GM21786 (cell line): ENCODE data around the gene FAM156B.
"Not testable (repeated sequence)": the region's sequence is repeated elsewhere in the genome, so short reads cannot be mapped to it uniquely, and the experiment has no call there.

Source experiments
- ATAC-seq: cut with Tn5 transposase; IDR thresholded peaks from one replicate; pipeline ENCODE4 v1.9.1; 2021; ENCODE audit not compliant: unreplicated experiment

FAM156B gene

GRCh38 chrX:52923781-52924241 lies 26.7 kb downstream of the FAM156B start:
- ATAC-seq, result peak; percentile 54

DNA sequence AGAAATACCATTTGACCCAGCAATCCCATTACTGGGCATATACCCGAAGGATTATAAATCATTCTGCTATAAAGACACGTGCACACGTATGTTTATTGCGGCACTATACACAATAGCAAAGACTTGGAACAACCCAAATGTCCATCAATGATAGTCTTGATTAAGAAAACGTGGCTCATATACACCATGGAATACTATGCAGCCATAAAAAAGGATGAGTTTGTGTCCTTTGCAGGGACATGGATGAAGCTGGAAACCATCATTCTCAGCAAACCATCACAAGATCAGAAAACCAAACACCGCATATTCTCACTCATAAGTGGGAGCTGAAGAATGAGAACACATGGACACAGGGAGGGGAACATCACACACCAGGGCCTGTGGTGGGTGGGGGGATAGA lies 33.1 kb downstream of the FAM156B start:
- ATAC-seq, result not testable (repeated sequence)

DNA sequence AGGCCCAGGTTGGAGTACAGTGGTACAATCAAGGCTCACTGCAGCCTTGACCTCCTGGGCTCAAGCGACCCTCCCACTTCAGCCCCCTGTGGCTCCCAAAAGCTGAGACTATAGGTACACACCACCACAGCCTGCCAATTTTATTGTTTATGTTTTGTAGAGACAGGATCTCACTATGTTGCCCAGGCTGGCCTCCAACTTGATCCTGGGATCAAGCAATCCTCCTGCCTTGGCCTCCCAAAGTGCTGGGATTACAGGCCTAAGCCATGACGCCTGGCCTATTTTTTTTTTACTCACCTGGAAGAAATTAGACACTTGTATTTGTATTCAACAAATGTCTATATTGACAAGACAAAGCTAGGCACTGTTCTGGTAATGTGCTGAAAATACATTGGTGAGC lies 36.1 kb downstream of the FAM156B start:
- ATAC-seq, result no peak

- no peak for ATAC-seq
Observed at GRCh38 chrX:52933976-52934703, 37.0 kb downstream of the FAM156B start.

DNA sequence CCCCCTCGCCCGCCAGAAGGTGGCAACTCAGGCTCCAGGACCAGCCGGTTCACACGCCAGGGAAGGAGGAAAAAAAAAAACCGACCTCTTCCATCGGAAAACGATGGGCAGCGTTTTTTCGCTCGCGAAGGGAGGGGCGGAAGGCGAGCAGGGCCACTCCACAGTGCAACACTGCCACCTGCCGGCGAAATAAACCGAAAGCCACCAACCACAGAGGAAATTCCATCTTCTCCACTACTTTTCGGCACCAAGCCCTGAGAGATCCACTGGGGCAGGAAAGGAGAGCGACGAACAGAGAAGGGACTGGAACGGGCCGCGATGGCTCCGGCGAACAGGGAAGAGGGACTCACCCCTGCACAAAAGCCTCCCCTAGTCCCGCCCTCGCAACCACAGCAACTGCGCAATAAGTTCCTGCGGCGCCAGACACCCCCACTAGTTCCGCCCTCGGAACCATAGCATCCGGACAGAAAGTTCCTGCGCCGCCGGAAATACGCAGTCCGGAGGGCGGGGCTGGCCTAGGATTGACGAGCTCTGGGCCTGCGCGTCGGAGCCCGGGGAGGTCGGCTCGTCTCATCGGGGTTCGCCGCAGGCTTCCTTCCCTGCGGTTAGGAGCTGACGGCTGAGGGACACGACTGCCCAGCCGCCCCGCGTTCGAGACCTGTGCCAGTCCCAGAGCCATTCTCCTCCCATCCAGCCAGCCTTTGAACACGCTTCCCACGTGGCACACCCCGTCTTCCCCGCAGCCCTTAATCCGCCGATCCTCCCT lies 37.8 kb downstream of the FAM156B start:
- peak; percentile 90 for ATAC-seq

- not testable (repeated sequence) for ATAC-seq
Observed at GRCh38 chrX:52935470-52935784, 38.3 kb downstream of the FAM156B start.

DNA sequence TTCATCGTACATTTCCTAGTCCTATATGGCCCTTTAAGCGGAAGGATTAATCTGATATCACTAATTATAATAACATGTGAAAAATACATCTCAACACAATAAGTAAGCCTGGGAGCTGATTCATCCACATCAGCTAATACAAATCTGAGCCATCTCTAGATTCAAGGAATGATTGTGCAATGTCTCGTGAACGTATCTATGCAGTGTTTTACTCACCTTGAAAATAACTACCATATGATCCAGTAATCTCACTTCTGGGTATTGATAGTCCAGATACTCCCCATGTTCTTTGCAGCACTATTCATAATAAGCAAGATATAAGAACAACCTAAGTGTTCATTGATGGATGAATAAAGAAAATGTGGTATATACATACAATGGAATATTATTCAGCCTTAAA lies 43.6 kb downstream of the FAM156B start:
- not testable (repeated sequence) for ATAC-seq

DNA sequence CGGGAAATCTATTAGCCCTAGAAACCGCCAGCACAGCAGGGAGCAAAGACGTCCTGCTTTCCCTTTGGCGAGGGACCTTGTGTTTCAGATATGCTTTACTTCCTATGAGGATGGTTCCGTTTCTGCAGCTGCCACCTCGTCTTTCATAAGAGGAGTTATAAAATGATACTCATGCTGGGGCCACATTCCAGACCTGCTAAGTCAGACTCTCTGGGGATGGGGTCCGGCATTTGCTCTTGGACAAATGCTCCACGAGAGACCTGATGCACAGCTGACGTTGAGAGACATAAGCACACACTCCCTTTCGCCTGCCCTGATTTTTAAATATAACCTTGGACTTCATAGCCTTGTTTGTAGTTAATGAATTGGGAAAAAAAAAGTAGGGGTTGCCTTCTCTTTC lies 44.6 kb downstream of the FAM156B start:
- ATAC-seq, result not testable (repeated sequence)

DNA sequence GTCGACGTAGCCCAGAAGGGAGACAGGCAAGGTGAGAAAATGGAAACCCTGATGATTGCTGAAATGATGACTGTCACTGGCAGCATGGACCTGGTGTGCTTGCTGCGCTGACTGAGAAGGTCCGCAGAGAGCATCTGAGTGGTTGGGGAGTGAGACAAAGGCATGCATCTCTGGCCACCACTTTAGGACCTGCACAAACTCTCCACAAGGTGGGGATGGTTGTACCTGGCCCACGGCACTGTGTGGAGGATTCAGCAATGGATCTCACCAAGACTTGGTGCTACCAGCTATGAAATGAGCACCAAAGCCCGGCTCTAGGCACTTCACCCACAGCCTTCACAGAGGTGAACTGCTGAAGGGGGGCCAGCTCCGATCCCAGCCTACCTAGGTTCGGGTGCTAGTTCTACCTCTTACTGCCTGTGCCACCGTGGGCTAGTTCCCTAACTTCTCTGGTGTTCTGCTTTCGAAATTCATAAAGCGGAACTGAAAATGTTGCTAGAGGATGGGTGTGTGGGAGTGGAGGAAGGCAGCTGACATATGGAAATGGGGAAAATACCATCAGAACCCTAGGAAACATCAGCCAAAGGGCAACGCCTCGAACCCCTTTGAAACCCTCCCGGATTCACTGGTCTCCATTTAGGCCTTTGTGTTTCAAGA lies 48.8 kb downstream of the FAM156B start:
- ATAC-seq, result not testable (repeated sequence)

DNA sequence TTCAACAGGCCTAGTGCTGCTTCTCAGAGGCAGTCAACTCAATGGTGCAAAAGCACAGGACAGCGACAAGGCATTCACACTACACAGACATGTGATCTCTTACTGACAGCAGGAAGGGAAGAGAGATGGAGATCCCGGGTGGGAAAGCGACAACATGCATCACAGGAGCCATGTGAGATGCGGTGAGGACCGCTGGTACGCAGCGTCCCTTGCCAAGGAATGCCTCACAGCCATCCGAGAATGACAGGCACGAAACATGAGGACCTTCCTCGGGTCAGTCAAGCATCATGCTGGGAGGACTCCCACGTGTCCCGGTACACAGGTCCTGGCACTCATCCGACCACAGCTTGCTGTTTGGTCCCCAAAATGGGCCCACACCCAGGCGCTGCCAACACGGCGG lies 50.4 kb downstream of the FAM156B start:
- ATAC-seq, result not testable (repeated sequence)

- ATAC-seq, result not testable (repeated sequence)
Observed at GRCh38 chrX:52948265-52948664, 51.1 kb downstream of the FAM156B start.

GRCh38 chrX:52949325-52949724 lies 52.2 kb downstream of the FAM156B start:
- ATAC-seq, result not testable (repeated sequence)

- ATAC-seq, result not testable (repeated sequence)
Observed at GRCh38 chrX:52949884-52950283, 52.8 kb downstream of the FAM156B start.
